GM19043 (cell line): ENCODE measurements around the gene GARS1.
A peak's percentile ranks its signal among the peaks of the same experiment; 100 is the strongest.

Experiments
- ATAC-seq: cut with Tn5 transposase; IDR thresholded peaks from one replicate; pipeline ENCODE4 v1.9.1; 2021; ENCODE audit warnings: low read depth; ENCODE audit not compliant: unreplicated experiment

The GARS1 gene

DNA sequence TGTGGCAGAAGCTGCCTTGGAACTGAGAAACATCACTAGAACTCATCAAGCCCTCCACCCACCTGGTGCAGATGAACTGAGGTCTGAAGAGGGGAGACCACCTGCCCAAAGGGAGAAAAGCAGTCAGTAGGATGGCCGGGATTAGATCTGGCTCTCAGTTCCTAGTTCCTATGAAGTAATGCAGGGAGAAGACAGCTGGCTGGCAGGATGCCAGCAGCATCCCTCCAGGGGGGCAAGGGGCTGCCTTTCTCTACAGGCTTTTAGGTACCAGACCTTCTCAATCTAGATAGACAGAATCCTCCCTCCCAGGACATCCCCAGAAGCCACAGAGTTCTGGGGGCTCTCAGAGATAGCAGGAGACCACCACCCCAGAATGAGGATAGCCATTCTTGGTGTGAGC lies 79.7 kb downstream of the GARS1 start:
- no peak for ATAC-seq

DNA sequence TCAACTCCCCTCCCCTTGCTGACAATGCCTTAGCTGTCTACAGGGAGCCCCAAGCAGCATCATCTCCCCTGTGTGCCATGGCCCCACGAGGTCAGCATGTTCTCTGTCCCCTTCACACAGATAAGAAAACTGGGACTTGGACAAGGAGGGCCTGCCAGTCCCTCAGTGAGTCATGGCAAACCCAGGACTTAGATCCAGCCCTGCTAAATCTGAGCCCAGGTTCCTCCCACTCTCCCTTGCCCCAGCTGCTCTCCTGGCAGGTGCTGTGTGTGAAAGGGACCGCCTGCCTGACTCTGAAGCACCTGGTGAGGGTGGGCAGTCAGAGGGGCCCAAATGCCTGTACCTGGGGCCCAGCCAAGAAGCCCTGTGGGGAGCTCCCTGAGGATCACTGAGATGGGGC lies 80.2 kb downstream of the GARS1 start:
- ATAC-seq: no peak

DNA sequence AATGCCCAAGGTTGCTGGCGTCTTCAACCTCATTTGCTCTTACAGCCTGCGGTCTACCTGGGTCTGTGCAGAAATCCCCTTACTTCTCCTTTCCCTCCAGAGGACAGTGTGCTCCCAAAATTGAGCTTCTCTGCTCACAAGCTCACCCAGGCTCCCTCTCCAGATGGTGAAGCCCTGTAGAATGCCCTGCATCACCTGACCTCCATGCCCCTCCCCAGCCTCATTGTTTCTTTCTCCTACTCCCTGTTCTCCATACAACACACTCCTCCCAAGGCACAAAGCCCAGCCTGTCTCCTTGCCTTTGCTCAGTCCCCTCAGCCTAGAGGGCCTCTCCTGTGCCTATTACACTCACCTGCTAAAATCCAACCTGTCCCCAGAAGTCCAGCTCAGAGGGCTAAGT lies 84.1 kb downstream of the GARS1 start:
- no peak for ATAC-seq

DNA sequence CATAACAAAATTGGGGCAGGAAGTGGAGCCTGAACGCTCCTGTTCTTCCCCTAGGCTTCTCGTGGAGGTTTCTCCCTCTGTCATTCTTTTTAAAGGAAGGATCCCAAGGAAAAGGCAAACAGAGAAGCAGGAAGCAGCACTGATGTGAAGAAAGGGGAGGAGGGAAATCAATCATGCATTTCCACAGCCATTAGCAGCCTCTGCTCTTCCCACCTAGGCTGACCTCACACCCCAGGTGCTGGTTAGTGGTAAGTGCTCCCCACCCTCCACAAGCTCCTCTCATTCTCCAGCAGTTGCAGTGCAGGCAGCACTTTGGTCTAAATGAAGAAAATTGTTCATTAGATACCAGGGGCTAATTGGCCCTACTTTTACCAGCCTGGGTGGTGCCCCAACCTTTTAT lies 85.0 kb downstream of the GARS1 start:
- ATAC-seq: no peak

DNA sequence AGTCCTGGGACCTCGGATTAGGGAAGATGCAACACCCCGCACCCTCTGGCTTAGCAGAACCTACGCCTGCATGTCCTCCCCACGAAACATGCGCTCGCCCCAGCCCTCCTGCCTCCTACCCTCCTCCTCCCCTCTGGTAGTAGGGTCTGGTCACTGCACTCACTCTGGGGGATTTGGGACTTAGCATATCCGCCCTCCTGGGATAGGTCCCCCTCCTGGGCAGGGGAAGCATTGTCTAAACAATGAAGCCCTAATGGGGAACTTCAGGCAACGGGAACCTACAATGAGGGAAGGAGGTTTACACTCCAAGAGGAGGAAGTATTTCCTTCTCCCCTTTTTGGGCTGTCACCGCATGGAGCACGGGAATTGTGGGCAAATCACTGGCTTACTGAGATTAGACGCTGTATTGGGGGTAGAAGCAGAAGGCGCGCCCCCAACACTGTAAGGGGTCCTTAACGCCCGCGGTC lies 86.7 kb downstream of the GARS1 start:
- no peak for ATAC-seq

DNA sequence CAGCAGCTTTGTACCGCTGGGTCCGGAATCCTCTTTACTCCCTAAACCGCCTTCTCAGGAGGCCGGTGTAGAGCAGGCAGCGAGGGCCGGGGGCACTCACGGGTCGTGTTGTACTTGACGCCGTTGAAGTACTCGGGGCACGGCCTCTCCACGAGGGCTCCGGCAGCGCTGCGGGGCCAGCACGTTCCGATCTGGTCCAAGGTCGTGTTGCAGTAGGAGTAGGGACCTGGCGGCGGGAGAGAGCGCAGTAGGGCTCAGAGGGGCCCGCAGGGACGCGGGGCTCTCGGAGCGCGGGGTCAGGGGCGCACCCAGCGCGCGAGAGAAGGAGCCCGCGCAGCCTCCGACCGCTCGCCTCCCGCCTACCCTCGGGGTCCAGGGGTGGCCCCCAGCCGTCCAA lies 87.1 kb downstream of the GARS1 start:
- ATAC-seq: peak; percentile 10

DNA sequence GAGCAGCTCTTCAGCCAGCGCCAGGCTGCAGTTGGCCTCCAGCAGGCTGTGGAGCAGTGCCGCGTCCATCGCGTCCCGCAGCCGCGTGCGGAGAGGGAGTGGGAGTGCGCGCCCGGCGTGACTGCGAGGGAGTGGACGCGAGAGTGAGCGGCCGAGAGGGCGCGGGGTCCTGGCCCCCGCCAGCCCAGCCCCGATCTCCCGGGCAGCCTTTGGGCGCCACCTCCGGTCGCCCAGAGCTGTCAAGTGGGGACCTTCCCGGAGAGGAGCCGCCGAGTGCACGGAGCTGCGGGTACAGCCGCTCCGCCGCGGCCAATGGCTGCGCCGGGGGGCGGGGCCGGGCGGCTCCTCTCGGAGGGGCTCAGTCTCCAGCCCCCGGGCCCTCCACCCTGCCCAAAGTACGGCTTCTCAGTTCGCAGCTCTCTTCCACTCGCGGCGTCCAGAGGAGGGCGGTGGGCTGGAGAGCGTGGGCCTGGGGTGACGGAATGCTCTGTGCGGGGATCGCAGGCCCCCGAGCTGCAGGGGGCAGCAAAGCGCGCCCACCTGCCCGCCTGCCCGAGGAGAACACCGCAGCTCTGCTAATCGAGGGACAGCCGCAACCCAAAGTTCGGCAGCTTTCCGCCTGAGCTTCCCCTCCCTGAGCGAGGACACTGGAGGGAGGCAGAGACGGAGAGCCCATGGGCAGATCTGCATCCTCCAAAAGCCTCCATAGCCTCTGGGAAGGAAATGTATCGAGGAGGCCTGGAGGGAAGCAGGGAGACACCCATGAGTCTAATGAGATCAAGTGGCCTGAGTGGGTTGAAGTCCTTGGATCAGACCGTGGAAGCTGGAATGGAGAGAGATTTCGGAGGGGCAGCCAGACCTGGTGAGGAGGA lies 87.8 kb downstream of the GARS1 start, which contains the start of gene CRHR2:
CRHR2 (minus strand) TSS at position 245 of the 872 bp plus-strand sequence; CDS start at position 69, 176 bp downstream.
- ATAC-seq: peak; percentile 41

DNA sequence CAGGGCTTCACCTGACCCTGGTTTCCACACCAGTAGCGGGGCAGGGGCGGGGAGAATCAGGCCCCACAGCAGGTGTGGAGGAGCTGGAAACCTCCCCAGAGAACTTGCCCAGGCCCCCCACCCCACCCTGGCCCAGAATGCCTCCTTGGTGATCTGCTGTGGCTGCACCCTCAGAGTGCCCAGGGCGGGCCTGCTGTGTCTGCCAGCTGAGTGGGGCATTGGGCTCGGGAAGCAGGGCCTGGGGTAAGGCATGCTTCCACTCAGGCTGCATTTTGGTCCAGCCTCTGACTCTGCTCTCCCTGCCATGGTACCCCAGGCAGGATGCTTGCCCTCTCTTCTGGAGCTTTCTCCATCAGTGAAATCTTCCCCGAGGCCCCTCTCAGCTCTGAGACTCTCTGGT lies 88.6 kb downstream of the GARS1 start:
- no peak for ATAC-seq
